Stimulated activated CD4-positive, alpha-beta T cell treated with anti-CD3 and anti-CD28 coated beads, Interleukin-12 subunit alpha, Interleukin-12 subunit beta, amount 100 ng/mL, for 24 hours (primary cell): ENCODE data around the gene HOMER1.
A peak's percentile ranks its signal among the peaks of the same experiment; 100 is the strongest.

Experiments
- DNase-seq, 2 experiments: peaks; one replicate each; pipeline ENCODE4 v3.0.0-alpha.2; 2020; ENCODE audit warnings: low read depth in 2 of 2

Gene HOMER1

GRCh38 chr5:79513704-79514390, at the start of gene HOMER1:
HOMER1 (minus strand) TSS chr5:79514134; CDS start chr5:79512774, 1,360 bp downstream.
- peak; percentile 56 for DNase-seq

GRCh38 chr5:79563247-79563590, 49.3 kb upstream of the HOMER1 start:
- DNase-seq = no peak

GRCh38 chr5:79562351-79563246, 48.7 kb upstream of the HOMER1 start:
- DNase-seq = no peak

- peak; percentile 14 to 18 for DNase-seq
These were observed 47.6 kb upstream of the HOMER1 start for GRCh38 chr5:79561525-79561893.

GRCh38 chr5:79560771-79561524, 47.0 kb upstream of the HOMER1 start:
- peak in 1 of 2 experiments; percentile 12 for DNase-seq

GRCh38 chr5:79555418-79555817, 41.5 kb upstream of the HOMER1 start:
- no peak for DNase-seq

- no peak for DNase-seq
These were observed 39.0 kb upstream of the HOMER1 start for GRCh38 chr5:79552984-79553383.

- DNase-seq = no peak
These were observed 34.0 kb upstream of the HOMER1 start for GRCh38 chr5:79547982-79548381.

GRCh38 chr5:79547429-79547822, 33.5 kb upstream of the HOMER1 start:
- DNase-seq = no peak

GRCh38 chr5:79546782-79547428, 33.0 kb upstream of the HOMER1 start:
- no peak for DNase-seq

- no peak for DNase-seq
These were observed 30.2 kb upstream of the HOMER1 start for GRCh38 chr5:79544131-79544530.

GRCh38 chr5:79540939-79541338, 27.0 kb upstream of the HOMER1 start:
- DNase-seq = no peak

GRCh38 chr5:79536193-79536906, 22.4 kb upstream of the HOMER1 start:
- DNase-seq = no peak

GRCh38 chr5:79535477-79536192, 21.7 kb upstream of the HOMER1 start:
- DNase-seq = no peak

- DNase-seq = no peak
These were observed 15.2 kb upstream of the HOMER1 start for GRCh38 chr5:79529110-79529509.

- no peak for DNase-seq
These were observed 13.5 kb upstream of the HOMER1 start for GRCh38 chr5:79527431-79527830.

GRCh38 chr5:79526928-79527327, 13.0 kb upstream of the HOMER1 start:
- no peak for DNase-seq

- DNase-seq = no peak
These were observed 12.6 kb upstream of the HOMER1 start for GRCh38 chr5:79526493-79526892.

- DNase-seq = no peak
These were observed 7.2 kb upstream of the HOMER1 start for GRCh38 chr5:79521156-79521555.

- DNase-seq = no peak
These were observed 4.8 kb upstream of the HOMER1 start for GRCh38 chr5:79518718-79519117.

- DNase-seq = no peak
These were observed 3.7 kb upstream of the HOMER1 start for GRCh38 chr5:79517601-79518000.
